Neuron (in vitro differentiated cells): ENCODE measurements around the gene PPFIA2.
"Not testable (repeated sequence)": the region's sequence is repeated elsewhere in the genome, so short reads cannot be mapped to it uniquely, and the experiment has no call there.

Experiments
- H2AFZ ChIP-seq: one replicate; pipeline ENCODE4 v1.6.1; 2013; ENCODE audit warnings: low read depth, mild to moderate bottlenecking, inconsistent platforms, low read length, moderate library complexity
- H3K27me3 ChIP-seq: one replicate; pipeline ENCODE4 v1.6.1; 2013; ENCODE audit warnings: low read length; ENCODE audit not compliant: insufficient read depth
- H3K36me3 ChIP-seq: one replicate; pipeline ENCODE4 v1.6.1; 2013; ENCODE audit warnings: low read length; ENCODE audit not compliant: insufficient read depth
- H3K4me1 ChIP-seq: one replicate; pipeline ENCODE4 v1.6.1; 2013; ENCODE audit warnings: low read length; ENCODE audit not compliant: insufficient read depth
- H3K4me3 ChIP-seq: 2 replicates; pipeline ENCODE4 v1.5.1; 2013; ENCODE audit warnings: mild to moderate bottlenecking, low read length, moderate library complexity
- H3K9me3 ChIP-seq: one replicate; pipeline ENCODE4 v1.6.1; 2013; ENCODE audit warnings: low read length

The PPFIA2 gene

DNA sequence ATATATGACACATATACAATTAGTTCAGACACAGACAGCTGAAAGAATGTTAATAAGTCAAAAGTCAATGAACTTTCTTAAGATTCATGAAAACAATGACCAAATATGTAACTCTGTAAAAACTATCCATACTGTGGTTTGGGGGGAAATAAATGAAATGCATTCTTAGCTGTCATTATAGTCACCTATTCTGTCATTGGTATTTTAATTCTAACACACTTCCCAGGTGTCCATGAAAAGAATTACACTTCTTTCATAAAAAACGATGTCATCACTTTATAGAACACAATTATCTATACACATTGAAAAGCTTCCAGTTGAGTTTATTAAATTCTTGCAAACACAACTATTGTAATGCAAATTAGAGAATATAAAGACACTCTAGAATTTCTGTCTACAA is 35.8 kb downstream of the PPFIA2 start:
- H2AFZ ChIP-seq, result no peak overlapping the region
- no peaks in the 10 kb centered on the region for H3K27me3 ChIP-seq
- peaks cover 16% of the 10 kb centered on the region for H3K4me1 ChIP-seq
- no peaks in the 10 kb centered on the region for H3K9me3 ChIP-seq
- no peak overlapping the region for H3K4me3 ChIP-seq
- no peaks in the 10 kb centered on the region for H3K36me3 ChIP-seq

- peaks cover 16% of the 10 kb centered on the region for H3K4me1 ChIP-seq
- no peak overlapping the region for H2AFZ ChIP-seq
- no peaks in the 10 kb centered on the region for H3K36me3 ChIP-seq
- H3K27me3 ChIP-seq, result no peaks in the 10 kb centered on the region
- no peaks in the 10 kb centered on the region for H3K9me3 ChIP-seq
- no peak overlapping the region for H3K4me3 ChIP-seq
Measured at GRCh38 chr12:81722004-81722403, 37.1 kb downstream of the PPFIA2 start.

- Histone ChIP-seq H3K4me3 (no peak overlapping the region), H3K36me3 (no peaks in the 10 kb centered on the region), H2AFZ (no peak overlapping the region), H3K27me3 (no peaks in the 10 kb centered on the region), H3K9me3 (no peaks in the 10 kb centered on the region), H3K4me1 (peaks cover 13% of the 10 kb centered on the region)
Measured at GRCh38 chr12:81718616-81719015, 40.5 kb downstream of the PPFIA2 start.

DNA sequence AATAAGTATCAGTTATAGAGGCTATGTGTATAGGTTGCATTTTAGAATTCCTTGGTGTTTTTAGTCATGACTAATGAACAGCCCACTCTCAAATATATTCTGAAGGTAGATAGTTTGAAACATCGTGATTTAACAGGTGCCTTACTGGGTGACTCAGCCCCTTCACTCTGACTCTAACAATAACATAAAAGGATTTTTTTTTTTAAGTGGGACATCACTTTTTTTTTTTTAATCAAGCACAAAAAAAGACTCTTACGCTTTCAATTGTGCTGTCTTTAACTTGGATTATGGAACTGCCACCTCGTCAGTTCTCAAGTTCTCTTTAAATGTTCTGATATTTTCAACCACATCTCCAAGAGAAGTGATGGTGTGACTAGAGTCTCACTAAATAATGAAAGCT is 46.6 kb downstream of the PPFIA2 start:
- Histone ChIP-seq H3K27me3 (no peaks in the 10 kb centered on the region), H3K36me3 (no peaks in the 10 kb centered on the region), H3K9me3 (no peaks in the 10 kb centered on the region), H3K4me3 (no peak overlapping the region), H2AFZ (no peak overlapping the region), H3K4me1 (no peaks in the 10 kb centered on the region)

- Histone ChIP-seq H3K36me3 (no peaks in the 10 kb centered on the region), H2AFZ (no peak overlapping the region), H3K4me1 (no peaks in the 10 kb centered on the region), H3K9me3 (no peaks in the 10 kb centered on the region), H3K27me3 (no peaks in the 10 kb centered on the region), H3K4me3 (no peak overlapping the region)
Measured at GRCh38 chr12:81705586-81705985, 53.6 kb downstream of the PPFIA2 start.

- no peaks in the 10 kb centered on the region for H3K36me3 ChIP-seq
- H3K9me3 ChIP-seq, result no peaks in the 10 kb centered on the region
- no peaks in the 10 kb centered on the region for H3K27me3 ChIP-seq
- no peak overlapping the region for H3K4me3 ChIP-seq
- H3K4me1 ChIP-seq, result no peaks in the 10 kb centered on the region
- no peak overlapping the region for H2AFZ ChIP-seq
Measured at GRCh38 chr12:81699551-81699950, 59.6 kb downstream of the PPFIA2 start.

GRCh38 chr12:81692008-81692407 is 67.1 kb downstream of the PPFIA2 start:
- no peaks in the 10 kb centered on the region for H3K27me3 ChIP-seq
- no peaks in the 10 kb centered on the region for H3K4me1 ChIP-seq
- H3K4me3 ChIP-seq, result no peak overlapping the region
- H3K9me3 ChIP-seq, result no peaks in the 10 kb centered on the region
- no peaks in the 10 kb centered on the region for H3K36me3 ChIP-seq
- H2AFZ ChIP-seq, result no peak overlapping the region

DNA sequence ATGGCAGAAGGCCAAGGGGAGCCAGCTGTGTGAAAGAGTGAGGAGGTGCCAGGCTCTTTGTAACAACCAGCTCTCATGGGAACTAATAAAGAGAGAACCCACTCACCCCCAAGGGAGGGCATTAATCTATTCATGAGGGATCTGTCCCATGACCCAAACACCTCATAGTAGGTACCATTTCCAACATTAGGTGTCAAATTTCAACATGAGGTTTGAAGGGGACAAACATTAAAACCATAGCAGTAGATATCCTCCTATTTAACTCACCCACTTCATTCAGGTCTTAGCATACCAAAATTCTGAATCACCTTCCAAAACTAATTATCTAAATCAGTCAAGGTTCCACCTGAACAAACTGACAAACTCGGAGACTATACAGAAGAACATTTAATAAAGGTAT is 75.3 kb downstream of the PPFIA2 start:
- no peaks in the 10 kb centered on the region for H3K27me3 ChIP-seq

GRCh38 chr12:81679614-81680013 is 79.5 kb downstream of the PPFIA2 start:
- no peak overlapping the region for H2AFZ ChIP-seq
- no peaks in the 10 kb centered on the region for H3K36me3 ChIP-seq
- H3K9me3 ChIP-seq, result no peaks in the 10 kb centered on the region
- H3K4me1 ChIP-seq, result no peaks in the 10 kb centered on the region
- H3K4me3 ChIP-seq, result no peak overlapping the region
- H3K27me3 ChIP-seq, result no peaks in the 10 kb centered on the region

More for the DNA sequence above, 75.3 kb downstream of the PPFIA2 start:
- Histone ChIP-seq H3K36me3 (no peaks in the 10 kb centered on the region), H3K4me3 (no peak overlapping the region), H3K4me1 (no peaks in the 10 kb centered on the region), H3K9me3 (no peaks in the 10 kb centered on the region), H2AFZ (no peak overlapping the region)

DNA sequence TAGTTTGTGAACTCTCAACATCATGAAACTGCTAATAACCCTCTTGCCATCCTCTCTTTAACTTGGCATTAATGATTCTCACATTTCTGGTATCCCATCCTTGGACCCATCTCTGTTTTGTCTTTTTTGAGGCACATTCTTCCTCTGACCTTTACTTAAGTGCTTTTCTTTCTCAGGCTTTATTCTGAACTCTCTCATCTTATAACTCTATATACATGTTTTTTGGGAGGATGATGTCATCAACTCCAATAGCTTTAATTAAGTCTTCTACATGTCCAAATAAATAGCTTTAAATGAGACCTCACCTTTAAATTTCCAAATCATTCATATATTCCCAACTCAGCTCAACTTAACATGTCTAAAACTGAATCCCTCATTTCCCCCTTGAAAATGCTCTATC is 88.4 kb downstream of the PPFIA2 start:
- Histone ChIP-seq H3K4me1 (no peaks in the 10 kb centered on the region), H3K4me3 (no peak overlapping the region)

DNA sequence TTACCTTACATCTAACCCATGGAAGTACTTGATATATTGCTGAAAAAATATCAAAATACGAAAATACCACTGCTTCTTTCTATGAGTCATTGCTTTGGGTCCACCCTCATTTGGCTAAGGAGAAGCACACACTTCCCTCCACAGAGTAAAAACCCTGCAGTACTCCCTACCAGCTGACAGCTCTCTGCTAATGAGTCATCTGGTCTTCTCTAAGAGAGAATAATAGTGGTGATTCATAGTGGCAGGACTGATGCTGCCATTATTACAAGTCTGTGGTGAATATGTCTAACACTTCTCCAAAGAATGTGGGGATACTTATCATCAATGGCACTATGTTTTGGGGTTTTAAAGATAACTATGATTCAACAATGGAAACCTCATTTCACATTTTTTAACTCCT is 90.7 kb downstream of the PPFIA2 start:
- no peaks in the 10 kb centered on the region for H3K4me1 ChIP-seq
- no peak overlapping the region for H2AFZ ChIP-seq
- no peaks in the 10 kb centered on the region for H3K27me3 ChIP-seq
- no peaks in the 10 kb centered on the region for H3K9me3 ChIP-seq
- H3K4me3 ChIP-seq, result no peak overlapping the region
- no peaks in the 10 kb centered on the region for H3K36me3 ChIP-seq

More for the DNA sequence above, 88.4 kb downstream of the PPFIA2 start:
- no peaks in the 10 kb centered on the region for H3K36me3 ChIP-seq
- no peaks in the 10 kb centered on the region for H3K27me3 ChIP-seq
- H3K9me3 ChIP-seq, result no peaks in the 10 kb centered on the region
- no peak overlapping the region for H2AFZ ChIP-seq

- not testable (repeated sequence) for H3K9me3 ChIP-seq, H3K4me1 ChIP-seq, H2AFZ ChIP-seq, H3K4me3 ChIP-seq, H3K27me3 ChIP-seq, H3K36me3 ChIP-seq
Measured at GRCh38 chr12:81659310-81659709, 99.8 kb downstream of the PPFIA2 start.

GRCh38 chr12:81644503-81644902 is 114.6 kb downstream of the PPFIA2 start:
- no peak overlapping the region for H2AFZ ChIP-seq
- H3K4me3 ChIP-seq, result no peak overlapping the region
- H3K9me3 ChIP-seq, result no peaks in the 10 kb centered on the region
- H3K36me3 ChIP-seq, result no peaks in the 10 kb centered on the region
- H3K27me3 ChIP-seq, result no peaks in the 10 kb centered on the region
- H3K4me1 ChIP-seq, result no peaks in the 10 kb centered on the region

GRCh38 chr12:81639196-81639595 is 120.0 kb downstream of the PPFIA2 start:
- H3K4me3 ChIP-seq, result no peak overlapping the region
- H3K9me3 ChIP-seq, result no peaks in the 10 kb centered on the region
- no peaks in the 10 kb centered on the region for H3K27me3 ChIP-seq
- no peak overlapping the region for H2AFZ ChIP-seq
- no peaks in the 10 kb centered on the region for H3K36me3 ChIP-seq
- no peaks in the 10 kb centered on the region for H3K4me1 ChIP-seq
